ENCODE results near the gene RGS7. TPM values are rescaled to one million over a fixed set of nuclear protein-coding genes. Genes with fewer than 3 reads are reported as not detected.

RGS7 gene
- polyA plus RNA-seq, 1 donor (not counting 4 experiments of a cell fraction or from before 2014, with no cell fraction given): not detected

- dilution Hi-C loops (cut with MboI; ENCODE audit: extremely low pct_ligation_motif_present, low sequenced_read_pairs): no loop called here
These were observed 1.5 kb downstream of the RGS7 start for GRCh38 chr1:241355311-241356010.

GRCh38 chr1:241352401-241352800 is 4.6 kb downstream of the RGS7 start:
- H3K4me1 ChIP-seq (ENCODE audit: control insufficient read depth, extremely low read depth, insufficient read depth, low read length): no peaks in the 10 kb centered on the region
- no peaks in the 10 kb centered on the region for H3K9me1 ChIP-seq (ENCODE audit: control insufficient read depth, extremely low read depth, insufficient read depth, low read length)
- H4K20me1 ChIP-seq (ENCODE audit: control insufficient read depth, extremely low read depth, insufficient read depth, low read length): no peaks in the 10 kb centered on the region
- H3K36me3 ChIP-seq (ENCODE audit: control insufficient read depth in 2 of 2, extremely low read depth in 1 of 2, insufficient read depth in 2 of 2, low read length in 2 of 2): no peaks in the 10 kb centered on the region
- no peaks in the 10 kb centered on the region for H3K9me3 ChIP-seq (ENCODE audit: control insufficient read depth, low read depth, low read length)
- no peaks in the 10 kb centered on the region for H3K79me2 ChIP-seq (ENCODE audit: control insufficient read depth, insufficient read depth, low read length)
- no peak for DNase-seq (ENCODE audit: low read depth, low spot score)
- FAIRE-seq: no peak
- H3K27me3 ChIP-seq (ENCODE audit: control insufficient read depth, extremely low read depth, insufficient read depth, low read length): peaks cover 18% of the 10 kb centered on the region
- H3K4me3 ChIP-seq (ENCODE audit: control insufficient read depth in 2 of 3, extremely low read depth in 1 of 3, insufficient read depth in 2 of 3, low read depth in 1 of 3, low read length in 3 of 3): no peak overlapping the region
- H3K27ac ChIP-seq (ENCODE audit: control insufficient read depth, insufficient read depth, low read length): no peak overlapping the region
- TF ChIP-seq EZH2 (IDR thresholded peaks at IDR 0.05; ENCODE audit: low read length) (no peak), CTCF (optimal IDR thresholded peaks at IDR 0.05 in 1 of 3, IDR thresholded peaks at IDR 0.05 in 1 of 3, conservative IDR thresholded peaks at IDR 0.05 in 1 of 3; ENCODE audit: extremely low read depth in 1 of 3, insufficient read depth in 2 of 3, low read length in 3 of 3) (no peak)
- H2AFZ ChIP-seq (ENCODE audit: control insufficient read depth, low read length): no peak overlapping the region
- no peak overlapping the region for H3K4me2 ChIP-seq (ENCODE audit: control insufficient read depth, extremely low read depth, insufficient read depth, low read depth, low read length)
- H3K9ac ChIP-seq (ENCODE audit: control insufficient read depth, extremely low read depth, insufficient read depth, low read length): no peak overlapping the region
- dilution Hi-C loops (cut with MboI; ENCODE audit: extremely low pct_ligation_motif_present, low sequenced_read_pairs): no loop called here

More at GRCh38 chr1:241355311-241356010, 1.5 kb downstream of the RGS7 start:
- H3K9me3 ChIP-seq (ENCODE audit: control insufficient read depth, low read depth, low read length): no peaks in the 10 kb centered on the region
- no peaks in the 10 kb centered on the region for H3K79me2 ChIP-seq (ENCODE audit: control insufficient read depth, insufficient read depth, low read length)
- DNase-seq (ENCODE audit: low read depth, low spot score) (no peak), FAIRE-seq (no peak)
- H3K4me3 ChIP-seq (ENCODE audit: control insufficient read depth in 2 of 3, extremely low read depth in 1 of 3, insufficient read depth in 2 of 3, low read depth in 1 of 3, low read length in 3 of 3): no peak overlapping the region
- H3K4me2 ChIP-seq (ENCODE audit: control insufficient read depth, extremely low read depth, insufficient read depth, low read depth, low read length): no peak overlapping the region
- H3K27me3 ChIP-seq (ENCODE audit: control insufficient read depth, extremely low read depth, insufficient read depth, low read length): peaks cover 30% of the 10 kb centered on the region
- H2AFZ ChIP-seq (ENCODE audit: control insufficient read depth, low read length): no peak overlapping the region
- no peaks in the 10 kb centered on the region for H3K9me1 ChIP-seq (ENCODE audit: control insufficient read depth, extremely low read depth, insufficient read depth, low read length)
- H3K27ac ChIP-seq (ENCODE audit: control insufficient read depth, insufficient read depth, low read length): no peak overlapping the region
- no peaks in the 10 kb centered on the region for H3K4me1 ChIP-seq (ENCODE audit: control insufficient read depth, extremely low read depth, insufficient read depth, low read length)
- H4K20me1 ChIP-seq (ENCODE audit: control insufficient read depth, extremely low read depth, insufficient read depth, low read length): no peaks in the 10 kb centered on the region
- H3K9ac ChIP-seq (ENCODE audit: control insufficient read depth, extremely low read depth, insufficient read depth, low read length): no peak overlapping the region
- TF ChIP-seq EZH2 (IDR thresholded peaks at IDR 0.05; ENCODE audit: low read length) (no peak), CTCF (optimal IDR thresholded peaks at IDR 0.05 in 1 of 3, IDR thresholded peaks at IDR 0.05 in 1 of 3, conservative IDR thresholded peaks at IDR 0.05 in 1 of 3; ENCODE audit: extremely low read depth in 1 of 3, insufficient read depth in 2 of 3, low read length in 3 of 3) (no peak)
- no peaks in the 10 kb centered on the region for H3K36me3 ChIP-seq (ENCODE audit: control insufficient read depth in 2 of 2, extremely low read depth in 1 of 2, insufficient read depth in 2 of 2, low read length in 2 of 2)

All from keratinocyte (primary cell).